Endometrial microvascular endothelial cells (primary cell): ENCODE results near the gene BMP7. TPM values are rescaled to one million over a fixed set of nuclear protein-coding genes. Genes with fewer than 3 reads are reported as not detected.

Experiments used
- in situ Hi-C: cut with HindIII; loops from 2 replicates; pipeline ENCODE4 v1.10.0; 2017; ENCODE audit warnings: low sequenced_read_pairs, low pct_unique_long_range_greater_than_20kb; ENCODE audit errors: inconsistent ontology term
- total RNA-seq: library from RNA; depleted of rRNA; stranded (reverse); fragments of >200 nt; gene quantifications from one replicate; pipeline ENCODE4 v1.2.3, GENCODE V29; 2015; ENCODE audit errors: inconsistent ontology term

Gene BMP7
- total RNA-seq, 1 donor from 2014 or later = not detected

DNA sequence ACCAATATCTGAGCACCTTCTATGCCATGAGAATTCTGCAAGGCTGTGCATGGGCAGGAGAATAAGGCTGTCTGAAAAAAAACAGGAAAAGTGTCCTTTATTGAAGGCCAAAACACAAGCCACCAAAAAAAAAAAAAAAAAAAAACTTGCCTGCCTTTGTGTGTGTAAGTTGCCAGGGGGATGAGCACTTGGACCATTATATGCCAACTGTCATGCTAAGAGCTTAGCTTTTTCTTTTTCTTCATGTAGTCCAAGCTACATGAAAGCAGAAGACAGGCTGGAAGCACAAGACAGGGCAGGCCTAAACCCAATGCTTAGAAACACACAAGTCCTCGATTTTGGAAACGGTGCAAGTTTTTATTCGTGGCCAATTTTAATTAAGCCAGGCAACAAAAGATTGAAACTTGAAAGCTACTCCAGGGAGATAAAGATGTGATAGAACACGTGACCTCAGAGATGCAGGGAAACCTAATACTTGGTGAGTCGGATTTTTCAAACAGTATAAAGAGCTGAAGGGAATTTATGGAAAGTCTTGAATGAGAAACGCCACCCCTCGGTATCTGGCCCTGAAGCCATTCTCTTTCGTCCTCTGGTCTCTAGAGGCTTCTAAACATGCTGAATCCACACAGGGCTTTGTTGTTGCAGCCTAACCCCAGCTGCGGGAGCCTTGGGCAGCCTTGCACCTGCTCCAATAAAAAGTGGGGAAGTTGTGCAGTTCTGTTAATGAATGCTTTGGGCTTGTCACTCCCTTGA is 8.6 kb downstream of the BMP7 start:
- in situ Hi-C loops = no loop called here

DNA sequence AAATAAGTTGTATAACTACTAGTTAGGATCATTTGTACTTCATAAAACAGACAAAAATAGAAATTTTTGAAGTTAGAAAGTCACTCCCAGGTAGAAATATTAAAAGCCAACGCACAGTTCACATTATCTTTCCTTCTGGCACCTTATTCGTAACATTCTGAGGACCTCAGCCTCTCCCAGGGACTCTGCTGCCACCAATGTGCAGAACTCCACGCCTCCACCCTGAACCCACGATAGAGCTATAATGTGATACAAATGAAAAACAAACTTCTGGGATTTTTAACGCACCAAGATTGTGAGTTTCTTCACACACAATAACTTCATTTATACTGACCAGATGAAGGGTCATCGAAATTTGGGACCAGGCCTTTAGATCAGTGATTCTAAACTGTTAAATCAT is 9.5 kb downstream of the BMP7 start:
- in situ Hi-C loops = no loop called here

DNA sequence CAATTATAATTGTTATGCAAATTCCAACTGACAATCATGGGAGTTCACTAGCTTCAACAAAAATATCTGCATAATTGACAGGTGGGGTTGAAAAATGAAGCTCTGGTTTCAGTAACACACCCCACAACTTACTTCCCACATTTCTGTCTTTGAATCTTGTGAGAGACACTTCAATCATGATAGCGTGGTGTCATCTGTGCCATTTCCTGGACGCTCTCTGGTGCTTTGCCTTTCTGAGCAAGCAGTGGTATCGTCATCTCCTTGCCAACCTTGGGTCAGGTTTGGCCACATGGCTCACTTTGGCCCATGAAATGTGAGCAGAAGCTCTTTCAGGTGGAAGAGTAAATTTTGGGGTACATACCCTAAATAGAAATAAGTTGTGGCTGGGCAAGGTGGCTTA is 10.2 kb downstream of the BMP7 start:
- in situ Hi-C loops = no loop called here

DNA sequence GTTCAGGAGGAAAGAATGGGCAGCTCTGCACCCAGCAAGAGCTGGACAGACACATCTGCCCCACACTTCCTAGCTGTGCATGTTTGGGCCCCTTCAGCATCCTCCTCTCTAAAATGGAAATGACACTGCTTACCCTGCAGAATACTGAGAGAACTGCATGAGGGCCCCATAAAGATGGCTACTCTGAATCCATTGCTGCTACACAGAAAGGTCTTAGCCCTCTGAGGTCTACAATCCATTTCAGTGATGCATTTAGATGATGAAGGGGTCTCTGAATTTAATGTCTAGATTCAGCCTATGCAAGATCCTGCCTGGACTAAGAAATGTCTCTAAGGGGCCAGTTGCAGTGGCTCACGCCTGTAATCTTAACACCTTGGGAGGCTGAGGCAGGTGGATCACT is 11.3 kb downstream of the BMP7 start:
- in situ Hi-C loops = no loop called here

DNA sequence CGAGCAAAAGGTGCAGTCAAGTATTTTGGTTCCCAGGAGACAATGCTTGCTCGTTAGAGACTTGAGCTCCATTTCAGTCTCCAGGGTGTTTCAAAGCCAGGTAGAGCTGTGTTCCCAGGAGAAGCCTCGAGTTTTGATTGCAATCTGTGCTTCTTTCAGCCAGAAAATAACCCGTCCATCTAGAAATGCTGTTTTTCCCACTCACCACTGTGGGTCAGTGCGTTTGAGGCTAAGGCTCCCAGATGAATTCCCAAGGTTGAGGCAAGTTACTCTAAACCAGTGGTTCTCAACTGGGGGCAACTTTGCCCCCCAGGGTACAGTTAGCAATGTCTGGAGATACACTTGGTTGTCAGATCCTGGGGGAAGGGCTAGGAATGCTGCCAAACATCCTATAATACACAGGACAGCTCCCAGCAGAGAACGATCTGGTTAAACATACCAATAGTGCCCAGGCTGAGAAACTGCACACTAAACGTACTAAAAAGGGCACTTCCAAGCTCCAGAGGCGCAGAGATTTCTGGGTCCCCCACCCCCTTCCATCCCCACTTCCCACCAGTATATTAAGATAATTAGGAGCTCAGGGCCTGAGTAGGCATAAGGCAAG is 13.8 kb downstream of the BMP7 start:
- in situ Hi-C loops = no loop called here

DNA sequence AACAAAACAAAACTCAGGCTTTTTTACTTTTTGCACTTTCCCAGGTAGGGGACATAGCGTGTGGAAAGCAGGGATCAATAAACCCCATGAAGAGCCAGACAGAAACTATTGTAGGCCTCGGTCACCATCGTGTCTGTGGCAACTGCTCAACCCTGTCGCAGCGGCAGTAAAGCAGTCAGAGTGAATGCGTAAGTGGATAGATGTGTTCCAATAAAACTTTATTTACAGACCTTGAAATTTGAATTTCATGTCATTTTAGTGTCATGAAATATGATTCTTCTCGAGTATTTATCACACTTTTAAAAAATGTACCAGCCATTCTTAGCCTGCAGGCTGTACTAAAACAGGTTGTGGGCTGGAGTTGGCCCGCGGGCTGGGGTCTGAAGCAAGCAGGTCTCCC is 14.5 kb downstream of the BMP7 start:
- in situ Hi-C loops = no loop called here

DNA sequence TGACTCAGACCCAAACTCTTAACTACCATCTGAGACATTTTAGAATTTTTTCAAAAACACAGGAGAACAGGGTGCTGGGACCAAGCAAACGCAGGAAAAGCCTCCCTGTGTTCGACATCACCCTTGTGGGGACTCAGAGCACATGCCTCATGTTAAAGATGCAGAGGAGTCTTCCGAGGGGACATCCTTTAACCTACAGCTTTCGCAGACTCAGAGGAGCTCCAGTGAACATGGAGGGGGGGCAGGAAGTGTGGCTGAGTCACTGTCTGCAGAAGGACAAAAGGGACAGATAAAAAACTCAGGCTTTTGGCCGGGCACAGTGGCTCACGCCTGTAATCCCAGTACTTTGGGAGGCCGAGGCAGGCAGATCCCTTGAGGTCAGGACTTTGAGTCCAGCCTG is 15.1 kb downstream of the BMP7 start:
- in situ Hi-C loops = no loop called here

DNA sequence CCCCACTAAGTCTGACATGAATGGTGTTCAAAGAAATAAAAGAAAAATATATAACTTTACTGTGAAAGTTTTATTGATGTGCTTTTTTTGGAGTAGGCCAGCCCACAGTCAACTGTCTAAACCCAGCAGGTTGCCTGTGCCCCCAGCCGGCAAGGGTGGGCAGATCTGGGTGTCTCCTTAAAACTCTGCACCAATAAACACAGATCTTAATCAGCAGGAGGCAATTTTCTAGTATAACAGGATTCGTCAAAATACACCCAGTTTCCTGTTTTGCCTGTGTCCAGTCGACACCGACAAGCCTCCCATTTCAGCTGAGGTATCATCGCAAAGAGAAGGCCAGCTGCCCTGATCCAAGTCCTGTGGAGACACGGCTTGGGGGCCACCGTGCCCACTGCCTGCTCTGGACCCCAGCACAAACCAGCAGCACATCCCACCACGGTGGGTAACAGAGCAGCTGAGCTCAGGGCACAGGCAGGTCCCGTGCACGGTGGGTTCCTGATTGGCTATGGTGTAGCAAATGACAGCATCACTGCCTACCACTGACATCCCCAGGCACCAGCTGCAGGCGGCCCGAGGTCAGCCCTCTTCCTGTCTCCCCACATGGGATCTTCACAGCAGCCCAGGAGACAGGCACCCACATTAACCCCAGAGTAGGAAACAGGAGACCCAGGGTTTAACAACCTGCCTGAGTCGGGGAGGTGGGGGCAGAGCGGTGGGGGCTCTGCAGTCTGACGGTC is 15.7 kb downstream of the BMP7 start:
- in situ Hi-C loops = no loop called here

DNA sequence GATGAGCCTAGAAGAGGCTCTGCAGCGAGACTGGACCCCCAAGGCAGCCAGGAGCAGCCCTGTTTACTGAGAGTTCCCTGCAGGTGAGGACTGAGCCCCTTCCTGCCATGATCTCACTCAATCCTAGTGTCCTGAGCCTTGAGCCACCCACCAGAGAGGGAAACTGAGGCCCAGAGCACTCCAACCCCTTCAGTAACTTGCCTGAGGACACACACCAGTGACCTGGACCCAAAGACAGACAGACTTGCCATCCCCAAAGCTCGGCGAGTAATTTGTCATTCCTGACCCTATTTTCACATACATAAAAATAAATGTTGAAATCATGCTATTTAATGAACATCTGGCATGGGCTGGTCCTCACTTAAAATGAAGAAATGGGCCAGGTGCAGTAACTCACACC is 16.7 kb downstream of the BMP7 start:
- in situ Hi-C loops = no loop called here

DNA sequence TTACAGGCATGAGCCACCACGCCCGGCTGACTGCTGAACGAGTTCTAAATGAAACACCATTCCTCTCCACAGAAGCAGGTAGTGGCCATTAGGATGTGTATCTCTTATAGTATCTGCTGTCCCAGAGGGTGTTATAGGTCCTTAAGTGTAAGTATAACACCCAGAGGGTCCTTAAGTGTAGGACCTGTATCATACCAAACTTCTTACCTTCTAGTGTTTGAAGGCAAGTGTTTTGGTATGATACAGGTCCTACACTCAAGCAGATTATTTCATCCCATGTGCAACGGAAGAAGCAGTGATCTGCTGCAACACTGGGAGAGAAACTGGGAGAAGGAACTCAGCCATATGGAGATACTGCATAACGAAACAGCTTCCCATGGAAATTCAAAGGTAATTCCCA is 17.4 kb downstream of the BMP7 start:
- in situ Hi-C loops = no loop called here

DNA sequence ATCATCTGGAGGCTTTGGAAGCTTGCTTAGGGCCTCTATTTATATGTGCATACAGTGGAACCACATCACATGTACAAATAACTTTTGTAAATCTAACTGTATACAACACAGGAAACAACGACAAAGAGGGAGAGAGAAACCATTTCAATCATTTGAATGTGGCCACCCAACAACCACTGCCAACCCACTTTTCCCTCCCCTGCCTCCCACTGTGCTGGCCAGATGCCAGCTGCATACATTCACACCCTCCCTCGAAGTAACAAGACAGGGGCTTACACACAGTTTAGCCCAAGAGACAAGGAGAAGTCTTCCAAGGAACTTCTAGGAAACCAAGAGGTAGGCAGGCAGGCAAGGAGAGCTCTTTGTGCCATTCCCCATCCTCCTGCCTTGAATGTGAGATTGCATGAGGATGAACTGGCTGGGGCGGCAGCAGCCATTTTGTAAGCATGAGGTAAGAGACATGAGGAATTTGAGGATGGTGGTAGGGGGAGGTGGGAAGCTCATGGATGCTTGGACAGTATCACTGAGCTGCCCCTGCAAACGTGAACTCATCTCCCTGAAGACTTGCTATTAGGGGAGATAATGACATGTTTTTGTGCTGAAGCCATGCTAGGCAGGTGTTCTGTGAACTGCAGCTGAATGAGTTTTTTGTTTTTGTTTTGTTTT is 18.2 kb downstream of the BMP7 start:
- in situ Hi-C loops = no loop called here

DNA sequence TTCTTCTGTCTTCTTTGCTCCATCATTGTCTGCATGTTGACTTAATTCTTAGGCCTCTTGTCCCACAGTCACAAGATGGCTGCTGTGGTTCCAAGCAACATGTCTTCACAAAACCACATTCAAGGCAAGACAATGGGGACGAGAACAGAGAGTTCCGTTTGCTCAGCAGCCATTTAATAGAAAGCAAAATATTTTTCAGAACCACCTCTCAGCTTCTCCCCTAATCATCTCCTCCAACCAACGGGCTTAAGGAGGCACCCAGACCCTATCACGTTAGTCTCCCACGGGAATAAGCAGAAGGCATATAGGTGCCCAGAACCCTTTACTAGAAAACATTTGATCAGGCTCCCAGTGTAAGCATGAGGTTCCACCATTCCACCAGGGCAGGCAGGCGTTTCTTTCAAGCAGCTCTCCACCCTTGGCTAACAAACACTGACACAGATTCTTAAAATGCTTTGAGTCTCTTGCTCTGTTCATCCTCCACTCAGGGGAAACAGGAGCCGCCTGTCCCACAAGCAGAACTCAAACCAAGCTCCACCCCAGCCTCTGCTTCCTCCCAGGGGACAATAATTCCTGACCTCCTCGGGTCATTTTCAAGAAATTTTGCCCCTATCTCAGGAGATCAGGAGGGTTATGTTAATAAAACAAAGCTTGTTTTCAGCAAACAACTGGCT is 19.0 kb downstream of the BMP7 start:
- in situ Hi-C loops = no loop called here

DNA sequence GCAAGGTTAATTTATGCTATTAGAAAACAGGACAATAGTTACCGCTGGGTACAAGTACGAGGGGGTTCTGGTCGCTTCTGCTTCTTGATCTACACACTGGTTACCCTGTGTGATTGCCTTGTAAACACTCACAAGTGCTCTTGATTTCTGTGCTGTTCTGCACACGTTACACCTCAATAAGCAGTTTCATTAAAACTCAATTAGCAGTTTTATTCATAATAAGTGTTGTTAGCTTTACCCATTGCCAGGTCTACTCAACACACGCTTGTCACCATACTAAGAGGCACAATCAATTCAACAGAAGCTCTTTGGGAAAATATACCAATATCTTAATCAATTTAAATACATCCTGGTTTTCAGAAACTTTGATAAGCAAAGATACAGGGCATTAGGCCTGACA is 20.4 kb downstream of the BMP7 start:
- in situ Hi-C loops = no loop called here

DNA sequence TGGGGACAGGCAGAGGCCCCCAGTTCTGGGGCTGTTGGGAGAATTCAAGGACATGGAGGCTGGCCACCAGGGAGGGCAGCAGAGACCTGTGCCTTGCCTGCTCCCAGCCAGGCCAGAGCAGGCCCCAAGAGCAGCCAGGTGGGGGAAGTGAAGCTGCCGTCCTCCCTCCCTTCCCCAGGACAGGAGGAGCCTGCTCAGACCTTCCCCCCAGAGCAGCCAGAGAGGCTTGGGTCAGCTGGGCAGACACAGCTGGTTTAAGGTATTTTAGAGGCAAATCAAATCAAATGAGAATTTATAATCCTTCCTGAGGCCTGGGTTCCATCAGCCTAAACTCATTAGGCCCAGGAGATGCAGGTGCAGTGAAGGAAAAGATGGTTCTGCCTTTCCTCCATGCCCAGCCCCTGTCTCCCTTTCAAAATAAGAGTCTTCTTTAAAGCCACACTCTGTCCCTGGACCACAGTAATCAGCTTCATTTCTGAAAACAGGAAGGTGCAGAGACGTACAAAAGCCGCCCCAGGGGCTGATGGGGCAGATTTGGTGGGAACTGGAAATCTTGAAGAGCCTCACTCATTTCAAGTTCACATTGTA is 21.7 kb downstream of the BMP7 start:
- in situ Hi-C loops = no loop called here

DNA sequence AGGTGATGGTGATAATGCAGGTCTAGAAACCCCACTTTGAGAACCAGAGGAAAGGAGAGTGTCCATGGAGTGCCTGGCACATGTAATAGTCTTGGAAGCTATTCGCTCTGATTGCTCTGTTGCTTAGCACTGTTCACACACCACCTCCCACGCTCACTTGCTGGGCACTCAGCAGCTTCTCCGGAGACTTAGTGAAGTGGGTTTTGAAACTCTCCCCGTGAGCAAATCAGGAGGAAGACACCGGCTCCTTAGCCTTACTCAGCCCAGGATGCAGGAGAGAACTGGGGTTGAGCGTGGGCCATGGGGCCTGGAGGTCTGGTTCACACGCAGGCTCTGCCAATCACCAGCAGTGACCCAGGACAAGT is 22.2 kb downstream of the BMP7 start:
- in situ Hi-C loops = no loop called here

DNA sequence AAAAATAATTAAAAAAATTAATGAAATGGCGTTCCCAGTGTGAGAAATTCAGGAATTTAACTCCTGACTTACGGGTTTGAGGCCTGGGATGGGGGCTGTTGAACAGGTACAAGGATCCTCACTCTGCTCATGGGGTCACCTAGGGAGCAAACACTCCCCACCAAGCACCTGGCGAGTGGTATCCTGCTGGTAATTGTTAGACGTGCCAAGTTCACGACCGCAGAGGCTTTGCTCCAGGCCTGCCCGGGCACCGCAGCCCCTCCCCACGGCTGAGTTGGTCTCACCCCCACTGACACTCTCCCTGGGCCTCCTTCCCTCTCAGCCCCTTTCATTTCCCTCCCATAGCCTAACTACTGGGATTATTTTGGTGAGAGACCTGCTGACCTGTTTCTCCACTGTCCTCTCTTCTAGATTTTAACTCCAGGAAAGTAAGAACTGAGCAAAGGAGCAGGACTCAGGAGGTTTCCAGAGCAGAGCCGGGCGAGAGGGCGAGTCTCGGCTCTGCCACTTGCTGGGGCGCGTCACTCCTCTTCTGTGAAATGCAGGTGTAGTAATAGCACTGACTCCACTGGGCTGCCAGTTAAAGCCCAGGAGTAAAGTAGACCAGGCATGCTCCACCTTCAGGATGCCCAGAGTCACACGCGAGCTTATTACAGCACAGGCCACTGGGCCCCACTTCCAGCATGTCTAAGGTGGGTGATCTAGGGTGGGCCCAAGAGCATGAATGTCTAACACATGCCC is 22.8 kb downstream of the BMP7 start:
- in situ Hi-C loops = no loop called here

DNA sequence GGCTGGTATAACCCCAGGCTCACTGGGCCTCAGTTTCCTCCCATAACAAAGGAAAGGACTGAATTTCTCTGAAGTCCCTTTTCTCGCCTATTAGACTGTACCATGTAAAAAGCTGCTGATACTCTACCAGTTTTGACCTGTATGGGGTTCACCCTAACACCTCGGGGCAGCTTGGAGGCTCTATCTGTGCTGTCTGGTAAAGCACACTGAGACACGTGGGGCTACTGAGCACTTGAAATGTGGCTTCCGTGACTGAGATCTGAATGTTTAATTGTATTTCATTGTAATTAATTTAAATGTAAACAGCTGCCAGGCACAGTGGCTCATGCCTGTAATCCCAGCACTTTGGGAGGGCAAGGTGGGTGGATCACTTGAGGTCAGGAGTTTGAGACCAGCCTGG is 24.0 kb downstream of the BMP7 start:
- in situ Hi-C loops = no loop called here

DNA sequence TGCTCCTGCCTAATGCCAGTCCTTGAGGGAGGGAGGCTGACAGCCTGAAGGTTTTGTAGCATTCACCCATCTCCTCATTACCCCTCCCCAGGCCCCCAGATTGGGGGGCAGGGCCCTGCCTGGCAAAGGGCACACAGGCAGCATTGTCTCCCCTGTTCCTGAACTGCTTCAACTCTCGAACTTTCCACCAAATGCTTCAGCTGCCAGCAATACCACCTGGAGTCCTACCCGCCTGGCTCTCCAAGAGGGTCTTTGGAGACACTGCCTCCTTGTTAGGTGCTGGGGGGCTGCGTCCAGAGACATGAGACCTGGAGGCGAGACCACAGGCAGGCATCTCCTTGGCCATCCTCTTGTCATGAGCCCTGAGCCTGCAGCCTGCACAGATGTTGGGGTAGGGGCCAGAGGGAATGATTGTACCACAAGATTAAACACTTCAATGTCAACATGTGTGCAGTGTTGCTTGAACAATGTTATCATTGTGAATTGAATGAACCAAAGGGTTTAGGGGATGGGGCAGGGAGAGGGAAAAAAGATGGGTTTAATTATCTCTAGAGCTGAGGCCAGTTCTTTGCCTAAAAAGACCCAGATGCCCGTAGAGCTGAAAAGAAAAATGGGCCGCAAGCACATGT is 25.0 kb downstream of the BMP7 start:
- in situ Hi-C loops = no loop called here
